ENCODE data around the gene TMEM229B. TPM values are rescaled to one million over a fixed set of nuclear protein-coding genes. Genes with fewer than 3 reads are reported as not detected.

Gene TMEM229B
- total RNA-seq, 1 experiment from 2014 or later, result not detected

DNA sequence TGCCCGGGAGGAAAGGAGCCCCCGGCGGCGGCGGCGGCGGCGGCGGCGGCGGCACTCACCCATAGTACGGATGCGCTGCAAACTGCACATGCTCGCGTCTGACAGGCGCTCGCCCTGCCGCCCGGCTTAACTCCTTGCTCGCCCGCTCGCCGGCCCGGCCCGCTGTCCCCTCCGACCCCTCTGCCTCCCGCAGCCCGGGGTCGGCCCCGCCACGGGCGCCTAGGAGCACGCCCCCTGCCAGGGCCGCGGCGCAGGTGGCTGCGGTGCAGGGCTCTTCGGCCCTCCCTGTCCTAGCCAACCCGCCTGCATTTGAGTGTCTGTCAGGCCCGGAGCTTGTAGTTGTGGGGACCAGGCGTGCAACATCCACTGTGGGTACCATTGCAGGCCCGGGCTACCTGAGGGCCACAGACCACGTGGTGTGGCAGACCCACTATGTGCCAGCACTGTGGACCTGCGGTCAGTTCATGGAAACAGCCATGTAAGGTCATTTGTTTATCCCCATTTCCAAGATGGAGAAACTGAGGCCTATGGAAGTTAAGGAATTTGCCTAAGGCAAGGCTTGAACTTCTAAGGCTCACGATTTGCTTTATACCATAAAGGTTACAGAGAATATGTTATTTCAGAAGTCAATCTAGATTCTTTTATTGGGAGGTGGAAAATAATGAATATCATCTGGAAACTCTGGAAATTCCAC, 27.0 kb upstream of the TMEM229B start:
- no peak for DNase-seq (ENCODE audit: low read depth)

GRCh38 chr14:67514650-67515385, 26.3 kb upstream of the TMEM229B start:
- DNase-seq (ENCODE audit: low read depth), result no peak

DNA sequence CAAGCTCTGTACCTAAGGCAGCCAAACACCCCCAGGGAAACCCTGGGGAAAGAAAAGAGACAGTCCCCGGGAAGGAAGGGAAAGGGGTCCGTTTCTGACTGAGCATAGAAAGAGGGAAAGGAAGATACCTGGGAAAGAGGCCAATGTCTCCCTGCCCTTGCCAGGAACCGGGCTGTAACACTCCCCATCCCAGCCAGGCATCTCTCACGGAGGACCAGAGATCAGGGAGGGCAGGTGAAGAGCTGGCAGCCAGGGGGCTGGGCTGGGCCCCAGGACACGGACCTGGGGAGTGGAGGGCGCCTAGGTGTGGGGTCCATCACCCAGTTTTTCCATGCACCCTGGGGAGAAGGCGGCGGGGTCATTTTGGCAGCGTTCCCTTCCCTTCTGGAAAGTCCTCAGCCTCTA, 25.7 kb upstream of the TMEM229B start:
- DNase-seq (ENCODE audit: low read depth), result no peak

GRCh38 chr14:67513631-67514108, 25.1 kb upstream of the TMEM229B start:
- DNase-seq (ENCODE audit: low read depth), result no peak

DNA sequence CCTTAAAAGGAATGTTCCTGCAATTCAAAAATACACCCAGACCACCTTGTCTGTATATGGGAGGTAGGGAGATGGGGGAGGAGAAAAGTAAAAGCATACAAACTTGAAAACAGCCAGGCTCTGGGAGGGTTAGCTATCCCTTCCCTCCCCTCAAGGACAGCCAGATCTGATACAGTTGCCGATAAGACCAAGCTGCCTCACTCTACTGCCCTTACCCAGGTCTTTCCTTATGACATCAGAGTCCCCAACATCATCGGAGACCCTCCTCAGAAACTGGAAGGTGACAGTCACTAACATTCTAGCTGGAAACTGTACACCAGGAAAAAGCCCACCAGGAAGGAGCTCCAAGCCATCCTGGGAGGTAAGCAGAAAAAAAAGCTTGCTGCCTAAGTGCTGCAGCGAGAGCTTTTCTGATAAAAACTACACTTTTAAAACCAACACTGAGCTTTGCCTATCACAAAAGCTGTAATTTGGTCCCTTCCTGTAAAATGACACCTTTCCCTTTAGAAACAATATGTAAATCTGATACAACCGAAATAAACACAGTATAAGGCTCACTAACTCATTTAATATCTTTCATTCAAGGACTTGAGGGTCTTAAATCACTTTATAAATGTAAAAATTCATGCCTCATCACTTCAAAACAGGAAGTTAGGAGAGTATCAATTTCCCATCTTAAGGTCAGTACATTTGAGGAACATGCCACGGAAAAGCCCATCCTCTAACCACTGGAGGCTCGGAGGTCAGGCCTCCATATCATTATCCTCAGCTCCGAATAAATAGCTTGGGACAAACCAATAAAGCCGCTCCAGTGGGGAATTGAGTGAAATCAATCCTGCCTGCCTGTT, 24.2 kb upstream of the TMEM229B start:
- DNase-seq (ENCODE audit: low read depth), result no peak

DNA sequence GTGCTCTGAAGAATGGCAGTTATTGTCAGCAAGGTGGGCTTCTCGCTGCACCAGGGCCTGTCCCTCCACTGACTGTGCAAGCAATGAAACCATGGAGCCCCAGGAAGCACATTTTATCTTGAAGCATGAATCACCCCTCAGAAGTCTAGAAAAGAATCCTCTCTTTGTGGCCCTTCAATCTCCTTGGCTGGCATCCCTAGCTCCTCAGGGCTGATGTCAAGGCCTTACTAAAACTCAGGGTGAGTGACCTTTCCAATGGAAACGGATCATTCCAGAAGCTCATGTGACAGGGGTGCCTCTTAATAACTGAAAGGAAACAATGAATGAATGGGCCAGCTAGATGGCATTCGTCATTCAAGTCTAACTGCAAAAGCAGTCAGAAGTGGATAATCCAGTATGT, 22.3 kb upstream of the TMEM229B start:
- no peak for DNase-seq (ENCODE audit: low read depth)

DNA sequence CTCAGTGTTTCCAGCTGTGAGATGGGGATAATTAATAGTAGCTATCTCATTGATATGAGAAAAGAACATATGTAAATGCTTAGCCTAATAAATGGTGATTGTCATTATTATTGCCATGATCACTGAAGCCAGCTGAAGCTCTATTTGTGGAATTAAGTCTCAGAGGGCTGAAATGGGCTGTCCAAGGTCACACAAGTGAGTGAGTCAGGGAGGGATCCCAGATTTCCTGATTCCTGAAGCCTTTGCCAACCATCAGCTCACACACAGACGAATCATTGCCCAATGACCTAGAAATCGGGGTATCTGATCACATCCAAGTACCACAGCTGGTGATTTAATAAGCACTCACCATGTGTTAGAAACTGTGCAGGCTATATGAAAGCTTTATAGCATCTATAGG, 21.6 kb upstream of the TMEM229B start:
- DNase-seq (ENCODE audit: low read depth), result peak; percentile 47

- no peak for DNase-seq (ENCODE audit: low read depth)
Measured at GRCh38 chr14:67508956-67509355, 20.4 kb upstream of the TMEM229B start.

DNA sequence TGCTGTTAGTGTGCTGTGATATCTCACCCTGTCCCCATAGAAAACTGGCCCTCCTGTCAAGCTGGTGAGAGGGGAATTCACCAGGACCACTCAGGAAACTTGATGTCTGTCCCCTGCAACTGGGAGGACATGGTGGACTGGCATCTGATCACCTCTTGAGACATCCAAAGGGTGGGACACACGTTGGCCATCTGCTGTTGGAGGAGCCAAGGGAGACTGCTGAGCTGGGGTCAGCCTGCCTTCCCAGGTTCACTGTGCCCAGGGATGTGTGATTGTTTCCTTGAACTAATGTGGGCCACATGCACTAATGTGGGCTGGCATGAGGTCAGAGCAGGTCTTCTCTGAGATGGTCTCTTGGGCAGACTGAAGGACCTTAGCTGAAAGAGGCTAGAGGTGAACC, 16.7 kb upstream of the TMEM229B start:
- no peak for DNase-seq (ENCODE audit: low read depth)

- DNase-seq (ENCODE audit: low read depth), result no peak
Measured at GRCh38 chr14:67503331-67503730, 14.8 kb upstream of the TMEM229B start.

DNA sequence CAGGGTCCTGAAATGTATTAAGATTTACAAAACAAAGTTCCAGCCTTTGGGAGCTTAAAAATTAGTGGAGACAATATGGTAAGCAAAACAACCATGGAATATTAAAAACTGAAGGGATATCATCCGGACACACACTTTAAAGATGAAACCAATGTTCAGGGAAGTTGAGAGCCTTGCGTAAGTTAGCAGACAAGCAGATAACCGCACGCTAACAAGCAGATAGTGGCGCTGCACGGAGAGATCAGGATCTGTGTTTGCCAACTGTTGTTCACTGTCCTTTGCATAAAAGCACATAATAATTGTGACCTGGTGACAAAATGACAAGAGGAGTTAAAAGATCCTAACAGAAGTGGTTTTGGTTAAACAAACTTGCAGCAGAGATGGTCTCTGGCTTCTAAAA, 14.3 kb upstream of the TMEM229B start:
- DNase-seq (ENCODE audit: low read depth), result no peak

DNA sequence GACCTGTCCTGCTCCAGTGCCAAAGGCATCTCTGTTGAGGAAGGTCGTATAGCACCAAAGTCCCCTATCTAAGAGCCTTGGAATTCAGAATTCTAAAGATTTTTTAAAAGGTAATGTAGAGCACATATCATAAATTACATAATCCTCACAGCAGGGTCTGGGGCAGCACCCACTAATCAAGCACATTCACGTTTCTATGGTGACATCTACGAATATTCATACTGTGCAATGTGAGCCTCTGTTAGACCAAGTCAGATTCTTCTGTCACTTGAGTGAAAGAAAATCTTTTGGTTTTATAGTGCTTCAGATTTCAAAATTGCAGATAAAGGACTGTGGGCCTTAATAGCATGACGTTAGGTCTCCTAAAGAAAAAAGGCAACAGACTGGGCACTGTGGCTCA, 13.1 kb upstream of the TMEM229B start:
- no peak for DNase-seq (ENCODE audit: low read depth)

GRCh38 chr14:67500981-67501380, 12.5 kb upstream of the TMEM229B start:
- no peak for DNase-seq (ENCODE audit: low read depth)

DNA sequence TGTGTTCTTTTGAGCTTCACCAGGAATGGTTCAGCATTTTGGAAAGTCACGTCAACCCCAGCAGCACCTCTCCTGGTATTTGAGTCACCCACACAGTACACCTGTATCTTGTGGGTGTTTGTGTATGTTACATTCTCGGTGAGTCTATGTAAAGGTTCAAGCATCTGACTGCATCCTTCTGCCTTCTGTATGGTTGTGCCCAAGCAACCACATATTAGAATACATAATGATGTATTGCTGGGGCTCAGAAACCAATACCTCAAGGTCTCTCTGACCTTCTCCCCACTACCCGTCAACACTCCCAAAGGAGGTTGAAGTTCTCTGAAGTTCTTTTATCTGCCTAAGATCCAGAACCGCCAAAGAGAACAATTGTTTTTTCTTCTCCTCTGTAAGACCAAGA, 9.2 kb upstream of the TMEM229B start:
- no peak for DNase-seq (ENCODE audit: low read depth)

DNA sequence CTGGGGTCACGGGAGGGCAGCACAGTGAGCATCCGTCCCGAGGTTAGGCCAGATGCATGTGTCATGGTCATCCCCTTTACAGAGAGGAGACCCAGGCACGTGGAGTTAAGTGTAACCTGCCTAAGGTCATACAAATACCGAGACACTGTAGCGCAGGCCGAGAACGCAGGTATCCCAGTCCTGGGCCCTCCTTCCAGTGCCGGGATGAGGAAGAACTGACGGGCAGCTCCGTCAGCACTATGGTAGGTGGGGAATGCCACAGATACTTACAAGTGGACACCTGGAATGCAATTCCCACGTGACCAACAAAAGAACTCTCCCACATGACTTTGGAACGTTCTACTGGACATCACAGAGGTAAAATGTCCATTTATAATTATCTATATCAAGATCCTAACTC, 8.7 kb upstream of the TMEM229B start:
- no peak for DNase-seq (ENCODE audit: low read depth)

GRCh38 chr14:67495827-67496226, 7.3 kb upstream of the TMEM229B start:
- DNase-seq (ENCODE audit: low read depth), result no peak

GRCh38 chr14:67493092-67493717, 4.7 kb upstream of the TMEM229B start:
- DNase-seq (ENCODE audit: low read depth), result no peak

GRCh38 chr14:67492538-67492937, 4.0 kb upstream of the TMEM229B start:
- no peak for DNase-seq (ENCODE audit: low read depth)

GRCh38 chr14:67491741-67492507, 3.4 kb upstream of the TMEM229B start:
- no peak for DNase-seq (ENCODE audit: low read depth)

GRCh38 chr14:67491285-67491684, 2.8 kb upstream of the TMEM229B start:
- no peak for DNase-seq (ENCODE audit: low read depth)

DNA sequence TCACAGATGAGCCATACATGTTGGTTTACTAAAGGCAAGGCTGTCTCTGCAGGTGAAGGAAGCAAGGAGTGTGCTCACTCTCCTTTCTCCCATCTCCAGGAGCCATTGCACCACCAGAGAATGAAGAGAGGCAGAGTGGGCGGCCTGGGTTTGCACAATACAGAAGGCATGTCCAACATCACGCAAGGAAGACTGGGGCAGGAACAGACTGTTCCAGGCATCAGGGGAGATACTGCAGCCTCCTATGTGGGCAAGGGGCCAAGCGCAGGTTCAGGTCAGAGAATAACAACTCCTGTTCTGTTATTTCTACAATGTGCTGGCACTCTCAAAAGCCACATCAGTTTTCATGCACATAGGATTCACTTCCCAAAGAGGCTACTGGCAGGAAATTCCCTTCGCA, 1.7 kb upstream of the TMEM229B start:
- DNase-seq (ENCODE audit: low read depth), result no peak

Measured in LHCN-M2 (cell line).